ENCODE results near the gene PRPF38B. TPM values are rescaled to one million over a fixed set of nuclear protein-coding genes. Genes with fewer than 3 reads are reported as not detected.

The PRPF38B gene
- total and polyA plus RNA-seq, 2 experiments from 2014 or later, result 40.5 to 86.4 TPM

DNA sequence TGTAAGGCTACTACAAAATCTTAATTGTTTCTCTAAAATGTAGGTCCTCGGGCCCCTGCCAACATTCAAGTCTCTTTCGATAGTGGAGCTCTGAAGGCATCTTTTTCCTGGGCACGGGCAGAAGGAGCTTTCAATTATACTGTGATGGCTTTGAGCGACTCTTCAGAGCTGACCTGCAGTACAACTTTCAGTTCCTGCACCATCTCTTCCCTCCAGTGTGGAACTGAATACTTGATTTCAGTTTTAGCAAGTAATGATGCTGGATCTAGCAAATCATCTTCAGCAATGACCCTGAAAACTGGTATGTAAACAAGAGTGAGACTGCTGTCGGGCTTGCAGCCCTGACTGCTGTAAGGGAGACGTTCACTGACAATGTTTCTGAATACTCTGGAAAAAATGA is 30.2 kb downstream of the PRPF38B start:
- Mint-ChIP-seq H3K9me3 (no peaks in the 10 kb centered on the region), H3K4me3 (no peak overlapping the region), H3K27me3 (ENCODE audit: insufficient read depth, low read depth, poor library complexity) (peaks cover 3% of the 10 kb centered on the region), H3K27ac (no peak overlapping the region), H3K4me1 (peaks cover 26% of the 10 kb centered on the region), H3K36me3 (ENCODE audit: low read depth) (no peaks in the 10 kb centered on the region)
- Histone ChIP-seq H3K79me2 (replicated peaks; ENCODE audit: insufficient read depth) (no peaks in the 10 kb centered on the region), H2AFZ (no peak overlapping the region), H3K4me1 (ENCODE audit: insufficient read depth) (peaks cover 8% of the 10 kb centered on the region), H4K20me1 (replicated peaks; ENCODE audit: insufficient read depth) (no peaks in the 10 kb centered on the region), H3K9me2 (ENCODE audit: insufficient read depth) (peaks cover 13% of the 10 kb centered on the region), H3F3A (replicated peaks; ENCODE audit: low read depth) (no peaks in the 10 kb centered on the region), H3K36me3 (ENCODE audit: insufficient read depth) (no peaks in the 10 kb centered on the region), H3K4me2 (no peak overlapping the region), H3K27me3 (ENCODE audit: insufficient read depth) (no peaks in the 10 kb centered on the region), H3K4me3 (no peak overlapping the region), H3K27ac (ENCODE audit: low read depth) (no peak overlapping the region)
- DNase-seq (ENCODE audit: low spot score), result no peak
- ATAC-seq, result no peak
- TF ChIP-seq JUNB (IDR thresholded peaks at IDR 0.05; ENCODE audit: unreplicated experiment), result no peak
- no peak for TF ChIP-seq ZNF331 (CRISPR knock-in tag; IDR thresholded peaks at IDR 0.05; ENCODE audit: low read depth)
- TF ChIP-seq, protein P1, sequence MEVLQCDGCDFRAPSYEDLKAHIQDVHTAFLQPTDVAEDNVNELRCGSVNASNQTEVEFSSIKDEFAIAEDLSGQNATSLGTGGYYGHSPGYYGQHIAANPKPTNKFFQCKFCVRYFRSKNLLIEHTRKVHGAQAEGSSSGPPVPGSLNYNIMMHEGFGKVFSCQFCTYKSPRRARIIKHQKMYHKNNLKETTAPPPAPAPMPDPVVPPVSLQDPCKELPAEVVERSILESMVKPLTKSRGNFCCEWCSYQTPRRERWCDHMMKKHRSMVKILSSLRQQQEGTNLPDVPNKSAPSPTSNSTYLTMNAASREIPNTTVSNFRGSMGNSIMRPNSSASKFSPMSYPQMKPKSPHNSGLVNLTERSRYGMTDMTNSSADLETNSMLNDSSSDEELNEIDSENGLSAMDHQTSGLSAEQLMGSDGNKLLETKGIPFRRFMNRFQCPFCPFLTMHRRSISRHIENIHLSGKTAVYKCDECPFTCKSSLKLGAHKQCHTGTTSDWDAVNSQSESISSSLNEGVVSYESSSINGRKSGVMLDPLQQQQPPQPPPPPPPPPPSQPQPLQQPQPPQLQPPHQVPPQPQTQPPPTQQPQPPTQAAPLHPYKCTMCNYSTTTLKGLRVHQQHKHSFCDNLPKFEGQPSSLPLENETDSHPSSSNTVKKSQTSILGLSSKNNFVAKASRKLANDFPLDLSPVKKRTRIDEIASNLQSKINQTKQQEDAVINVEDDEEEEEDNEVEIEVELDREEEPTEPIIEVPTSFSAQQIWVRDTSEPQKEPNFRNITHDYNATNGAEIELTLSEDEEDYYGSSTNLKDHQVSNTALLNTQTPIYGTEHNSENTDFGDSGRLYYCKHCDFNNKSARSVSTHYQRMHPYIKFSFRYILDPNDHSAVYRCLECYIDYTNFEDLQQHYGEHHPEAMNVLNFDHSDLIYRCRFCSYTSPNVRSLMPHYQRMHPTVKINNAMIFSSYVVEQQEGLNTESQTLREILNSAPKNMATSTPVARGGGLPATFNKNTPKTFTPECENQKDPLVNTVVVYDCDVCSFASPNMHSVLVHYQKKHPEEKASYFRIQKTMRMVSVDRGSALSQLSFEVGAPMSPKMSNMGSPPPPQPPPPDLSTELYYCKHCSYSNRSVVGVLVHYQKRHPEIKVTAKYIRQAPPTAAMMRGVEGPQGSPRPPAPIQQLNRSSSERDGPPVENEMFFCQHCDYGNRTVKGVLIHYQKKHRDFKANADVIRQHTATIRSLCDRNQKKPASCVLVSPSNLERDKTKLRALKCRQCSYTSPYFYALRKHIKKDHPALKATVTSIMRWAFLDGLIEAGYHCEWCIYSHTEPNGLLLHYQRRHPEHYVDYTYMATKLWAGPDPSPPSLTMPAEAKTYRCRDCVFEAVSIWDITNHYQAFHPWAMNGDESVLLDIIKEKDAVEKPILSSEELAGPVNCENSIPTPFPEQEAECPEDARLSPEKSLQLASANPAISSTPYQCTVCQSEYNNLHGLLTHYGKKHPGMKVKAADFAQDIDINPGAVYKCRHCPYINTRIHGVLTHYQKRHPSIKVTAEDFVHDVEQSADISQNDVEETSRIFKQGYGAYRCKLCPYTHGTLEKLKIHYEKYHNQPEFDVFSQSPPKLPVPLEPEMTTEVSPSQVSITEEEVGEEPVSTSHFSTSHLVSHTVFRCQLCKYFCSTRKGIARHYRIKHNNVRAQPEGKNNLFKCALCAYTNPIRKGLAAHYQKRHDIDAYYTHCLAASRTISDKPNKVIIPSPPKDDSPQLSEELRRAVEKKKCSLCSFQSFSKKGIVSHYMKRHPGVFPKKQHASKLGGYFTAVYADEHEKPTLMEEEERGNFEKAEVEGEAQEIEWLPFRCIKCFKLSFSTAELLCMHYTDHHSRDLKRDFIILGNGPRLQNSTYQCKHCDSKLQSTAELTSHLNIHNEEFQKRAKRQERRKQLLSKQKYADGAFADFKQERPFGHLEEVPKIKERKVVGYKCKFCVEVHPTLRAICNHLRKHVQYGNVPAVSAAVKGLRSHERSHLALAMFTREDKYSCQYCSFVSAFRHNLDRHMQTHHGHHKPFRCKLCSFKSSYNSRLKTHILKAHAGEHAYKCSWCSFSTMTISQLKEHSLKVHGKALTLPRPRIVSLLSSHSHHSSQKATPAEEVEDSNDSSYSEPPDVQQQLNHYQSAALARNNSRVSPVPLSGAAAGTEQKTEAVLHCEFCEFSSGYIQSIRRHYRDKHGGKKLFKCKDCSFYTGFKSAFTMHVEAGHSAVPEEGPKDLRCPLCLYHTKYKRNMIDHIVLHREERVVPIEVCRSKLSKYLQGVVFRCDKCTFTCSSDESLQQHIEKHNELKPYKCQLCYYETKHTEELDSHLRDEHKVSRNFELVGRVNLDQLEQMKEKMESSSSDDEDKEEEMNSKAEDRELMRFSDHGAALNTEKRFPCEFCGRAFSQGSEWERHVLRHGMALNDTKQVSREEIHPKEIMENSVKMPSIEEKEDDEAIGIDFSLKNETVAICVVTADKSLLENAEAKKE (CRISPR knock-in tag; IDR thresholded peaks at IDR 0.05), result no peak

DNA sequence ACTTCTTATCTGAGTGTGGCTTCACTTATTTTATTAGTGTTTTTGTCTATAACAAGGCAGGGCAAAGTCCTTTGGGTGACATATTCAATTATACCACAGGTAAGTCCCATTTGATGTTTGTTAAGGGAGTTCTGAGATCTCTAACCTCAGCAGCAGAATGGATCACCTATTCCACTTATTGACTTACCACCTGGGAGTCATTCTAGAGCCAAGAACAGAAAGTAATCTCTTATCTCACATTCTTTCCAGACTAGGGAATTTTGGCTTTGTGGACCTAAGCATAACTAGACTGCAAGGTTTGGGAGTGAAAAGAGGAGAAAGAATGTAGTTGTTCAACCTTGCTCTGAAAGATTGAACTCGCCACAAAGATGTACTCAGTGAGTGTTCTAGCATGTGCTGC is 33.8 kb downstream of the PRPF38B start:
- Histone ChIP-seq H3K27me3 (ENCODE audit: insufficient read depth) (no peaks in the 10 kb centered on the region), H4K20me1 (replicated peaks; ENCODE audit: insufficient read depth) (no peaks in the 10 kb centered on the region), H3F3A (replicated peaks; ENCODE audit: low read depth) (no peaks in the 10 kb centered on the region), H3K4me3 (no peak overlapping the region), H3K4me1 (ENCODE audit: insufficient read depth) (no peaks in the 10 kb centered on the region; the same call in 1 of the 2 replicates), H3K4me2 (no peak overlapping the region), H3K36me3 (ENCODE audit: insufficient read depth) (no peaks in the 10 kb centered on the region), H2AFZ (no peak overlapping the region), H3K79me2 (replicated peaks; ENCODE audit: insufficient read depth) (no peaks in the 10 kb centered on the region), H3K9me2 (ENCODE audit: insufficient read depth) (peaks cover under 1% of the 10 kb centered on the region; the same call in 1 of the 2 replicates), H3K27ac (ENCODE audit: low read depth) (no peak overlapping the region)
- Mint-ChIP-seq H3K27me3 (ENCODE audit: insufficient read depth, low read depth, poor library complexity) (peaks cover 1% of the 10 kb centered on the region), H3K4me3 (no peak overlapping the region), H3K27ac (no peak overlapping the region), H3K9me3 (no peaks in the 10 kb centered on the region), H3K4me1 (peaks cover 7% of the 10 kb centered on the region), H3K36me3 (ENCODE audit: low read depth) (no peaks in the 10 kb centered on the region)
- no peak for ATAC-seq
- DNase-seq (ENCODE audit: low spot score), result no peak
- no peak for TF ChIP-seq EZH2phosphoT487 (IDR thresholded peaks at IDR 0.05; ENCODE audit: unreplicated experiment)
- no peak for TF ChIP-seq ZNF114 (CRISPR knock-in tag; IDR thresholded peaks at IDR 0.05)
- TF ChIP-seq, protein P2, sequence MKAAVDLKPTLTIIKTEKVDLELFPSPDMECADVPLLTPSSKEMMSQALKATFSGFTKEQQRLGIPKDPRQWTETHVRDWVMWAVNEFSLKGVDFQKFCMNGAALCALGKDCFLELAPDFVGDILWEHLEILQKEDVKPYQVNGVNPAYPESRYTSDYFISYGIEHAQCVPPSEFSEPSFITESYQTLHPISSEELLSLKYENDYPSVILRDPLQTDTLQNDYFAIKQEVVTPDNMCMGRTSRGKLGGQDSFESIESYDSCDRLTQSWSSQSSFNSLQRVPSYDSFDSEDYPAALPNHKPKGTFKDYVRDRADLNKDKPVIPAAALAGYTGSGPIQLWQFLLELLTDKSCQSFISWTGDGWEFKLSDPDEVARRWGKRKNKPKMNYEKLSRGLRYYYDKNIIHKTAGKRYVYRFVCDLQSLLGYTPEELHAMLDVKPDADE (IDR thresholded peaks at IDR 0.05), result no peak
- no peak for TF ChIP-seq ZNF331 (CRISPR knock-in tag; IDR thresholded peaks at IDR 0.05; ENCODE audit: low read depth)
- TF ChIP-seq JUNB (IDR thresholded peaks at IDR 0.05; ENCODE audit: unreplicated experiment), result no peak
- TF ChIP-seq NANOG (IDR thresholded peaks at IDR 0.05; ENCODE audit: borderline replicate concordance), result no peak
- TF ChIP-seq, protein P3, sequence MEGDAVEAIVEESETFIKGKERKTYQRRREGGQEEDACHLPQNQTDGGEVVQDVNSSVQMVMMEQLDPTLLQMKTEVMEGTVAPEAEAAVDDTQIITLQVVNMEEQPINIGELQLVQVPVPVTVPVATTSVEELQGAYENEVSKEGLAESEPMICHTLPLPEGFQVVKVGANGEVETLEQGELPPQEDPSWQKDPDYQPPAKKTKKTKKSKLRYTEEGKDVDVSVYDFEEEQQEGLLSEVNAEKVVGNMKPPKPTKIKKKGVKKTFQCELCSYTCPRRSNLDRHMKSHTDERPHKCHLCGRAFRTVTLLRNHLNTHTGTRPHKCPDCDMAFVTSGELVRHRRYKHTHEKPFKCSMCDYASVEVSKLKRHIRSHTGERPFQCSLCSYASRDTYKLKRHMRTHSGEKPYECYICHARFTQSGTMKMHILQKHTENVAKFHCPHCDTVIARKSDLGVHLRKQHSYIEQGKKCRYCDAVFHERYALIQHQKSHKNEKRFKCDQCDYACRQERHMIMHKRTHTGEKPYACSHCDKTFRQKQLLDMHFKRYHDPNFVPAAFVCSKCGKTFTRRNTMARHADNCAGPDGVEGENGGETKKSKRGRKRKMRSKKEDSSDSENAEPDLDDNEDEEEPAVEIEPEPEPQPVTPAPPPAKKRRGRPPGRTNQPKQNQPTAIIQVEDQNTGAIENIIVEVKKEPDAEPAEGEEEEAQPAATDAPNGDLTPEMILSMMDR (conservative IDR thresholded peaks at IDR 0.05; ENCODE audit: low read depth in 2 of 2), result no peak
- TF ChIP-seq, protein P4, sequence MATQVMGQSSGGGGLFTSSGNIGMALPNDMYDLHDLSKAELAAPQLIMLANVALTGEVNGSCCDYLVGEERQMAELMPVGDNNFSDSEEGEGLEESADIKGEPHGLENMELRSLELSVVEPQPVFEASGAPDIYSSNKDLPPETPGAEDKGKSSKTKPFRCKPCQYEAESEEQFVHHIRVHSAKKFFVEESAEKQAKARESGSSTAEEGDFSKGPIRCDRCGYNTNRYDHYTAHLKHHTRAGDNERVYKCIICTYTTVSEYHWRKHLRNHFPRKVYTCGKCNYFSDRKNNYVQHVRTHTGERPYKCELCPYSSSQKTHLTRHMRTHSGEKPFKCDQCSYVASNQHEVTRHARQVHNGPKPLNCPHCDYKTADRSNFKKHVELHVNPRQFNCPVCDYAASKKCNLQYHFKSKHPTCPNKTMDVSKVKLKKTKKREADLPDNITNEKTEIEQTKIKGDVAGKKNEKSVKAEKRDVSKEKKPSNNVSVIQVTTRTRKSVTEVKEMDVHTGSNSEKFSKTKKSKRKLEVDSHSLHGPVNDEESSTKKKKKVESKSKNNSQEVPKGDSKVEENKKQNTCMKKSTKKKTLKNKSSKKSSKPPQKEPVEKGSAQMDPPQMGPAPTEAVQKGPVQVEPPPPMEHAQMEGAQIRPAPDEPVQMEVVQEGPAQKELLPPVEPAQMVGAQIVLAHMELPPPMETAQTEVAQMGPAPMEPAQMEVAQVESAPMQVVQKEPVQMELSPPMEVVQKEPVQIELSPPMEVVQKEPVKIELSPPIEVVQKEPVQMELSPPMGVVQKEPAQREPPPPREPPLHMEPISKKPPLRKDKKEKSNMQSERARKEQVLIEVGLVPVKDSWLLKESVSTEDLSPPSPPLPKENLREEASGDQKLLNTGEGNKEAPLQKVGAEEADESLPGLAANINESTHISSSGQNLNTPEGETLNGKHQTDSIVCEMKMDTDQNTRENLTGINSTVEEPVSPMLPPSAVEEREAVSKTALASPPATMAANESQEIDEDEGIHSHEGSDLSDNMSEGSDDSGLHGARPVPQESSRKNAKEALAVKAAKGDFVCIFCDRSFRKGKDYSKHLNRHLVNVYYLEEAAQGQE (IDR thresholded peaks at IDR 0.05; ENCODE audit: unreplicated experiment), result no peak
